HL-60/S4 treated with phorbol 12-myristate 13-acetate at 8.2 ng/mL for 4 days and 3 days (cell line): ENCODE results near the gene CHST13.

Source experiments
- in situ Hi-C: fragments of 300-500 bp; cut with MboI; formaldehyde crosslinking; loops from 2 replicates; pipeline ENCODE4 v1.15.0; 2022; ENCODE audit warnings: low sequenced_read_pairs

Gene CHST13

GRCh38 chr3:126487151-126487771 is 36.7 kb upstream of the CHST13 start:
- in situ Hi-C loops: no loop called here

DNA sequence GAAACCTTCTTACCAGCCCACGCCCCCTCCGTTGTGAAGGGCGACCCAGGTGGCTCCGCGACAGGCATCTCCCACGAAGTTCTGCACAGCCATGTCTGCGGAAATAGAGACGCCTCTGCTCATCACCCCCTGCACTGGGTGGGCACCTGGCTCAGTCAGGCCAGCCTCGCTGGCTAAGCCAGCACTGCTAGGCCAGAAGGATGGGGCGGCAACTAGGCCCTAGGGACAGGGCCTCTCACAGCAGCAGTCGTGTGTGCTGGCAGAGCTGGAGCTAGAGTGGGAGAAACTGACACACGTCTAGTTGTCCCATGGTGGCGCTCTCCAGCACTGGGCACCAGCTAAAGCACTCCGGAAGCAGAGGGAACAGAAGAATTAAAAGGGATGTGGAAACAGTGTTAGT is 35.8 kb upstream of the CHST13 start:
- in situ Hi-C loops: no loop called here

DNA sequence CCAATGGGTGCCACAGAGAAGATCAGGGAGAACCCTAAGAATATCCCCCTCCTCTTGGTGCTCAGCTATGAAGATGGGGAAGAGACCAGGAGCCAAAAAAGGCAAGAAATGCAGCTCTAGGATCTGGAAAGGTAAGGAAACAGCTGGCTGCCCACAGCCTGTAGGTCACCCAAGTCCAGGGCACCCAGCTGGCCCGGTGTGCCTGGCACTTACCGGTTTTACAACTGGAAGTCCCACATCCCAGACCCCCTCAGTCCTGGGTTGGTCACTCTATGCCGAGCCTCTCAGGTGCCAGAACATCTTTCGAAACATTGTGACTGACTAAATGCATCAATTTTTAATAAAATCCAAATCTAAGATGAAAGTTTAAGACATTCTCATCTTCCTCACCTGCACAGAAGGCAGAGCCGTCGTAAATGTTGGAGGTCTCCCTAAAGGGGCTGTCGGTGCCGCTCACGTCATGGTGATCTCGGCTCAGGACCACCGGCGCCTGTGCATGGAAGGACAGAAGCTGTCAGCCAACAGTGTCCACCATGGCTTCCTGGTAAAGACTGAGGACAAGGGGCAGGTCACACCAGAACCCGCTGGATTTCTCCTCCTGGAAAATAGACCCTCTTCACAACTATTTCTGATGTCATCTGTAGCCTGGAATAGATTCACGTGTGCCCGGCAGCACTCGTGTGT is 34.9 kb upstream of the CHST13 start:
- in situ Hi-C loops: no loop called here

DNA sequence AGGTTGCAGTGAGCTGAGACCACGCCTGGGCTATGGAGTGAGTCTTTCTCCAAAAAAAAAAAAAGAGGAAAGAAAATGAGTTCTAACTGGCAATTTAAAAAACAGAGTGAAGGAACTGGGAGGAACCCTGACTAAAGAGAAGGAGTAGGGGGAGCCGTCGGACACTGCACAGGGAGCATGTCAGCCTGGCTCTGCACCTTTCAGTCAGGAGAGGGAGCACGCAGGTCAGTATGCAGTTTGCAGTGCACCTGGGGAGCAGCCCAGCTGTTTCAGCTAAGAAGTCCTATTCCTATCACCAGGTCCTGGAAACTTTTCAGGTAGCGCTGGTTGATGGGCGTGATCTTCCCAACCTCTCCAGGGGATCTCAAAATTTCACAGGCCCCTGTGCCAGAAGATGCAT is 33.3 kb upstream of the CHST13 start:
- in situ Hi-C loops: no loop called here

- in situ Hi-C loops: no loop called here
These were observed 32.5 kb upstream of the CHST13 start for GRCh38 chr3:126491221-126492013.

- in situ Hi-C loops: no loop called here
These were observed 30.9 kb upstream of the CHST13 start for GRCh38 chr3:126493051-126493450.

DNA sequence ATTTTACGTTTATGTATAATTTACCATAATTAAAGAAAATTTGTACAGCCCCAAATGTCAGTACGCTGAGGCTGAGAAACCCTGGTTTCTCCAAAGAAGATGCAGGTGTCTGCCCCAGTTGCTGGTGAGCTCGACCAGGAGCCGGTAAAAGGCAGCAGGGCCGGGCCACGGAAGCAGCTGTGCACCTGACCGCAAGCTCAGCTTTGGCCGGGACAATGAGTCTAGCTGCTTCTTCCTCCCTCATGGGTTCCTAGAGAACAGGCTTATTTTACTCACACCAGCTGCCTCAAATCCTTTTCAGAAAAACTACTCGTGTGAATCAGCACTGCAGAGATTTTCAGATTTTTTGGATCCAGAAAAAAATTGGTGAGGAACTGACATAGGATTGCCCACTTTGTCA is 30.2 kb upstream of the CHST13 start:
- in situ Hi-C loops: no loop called here

DNA sequence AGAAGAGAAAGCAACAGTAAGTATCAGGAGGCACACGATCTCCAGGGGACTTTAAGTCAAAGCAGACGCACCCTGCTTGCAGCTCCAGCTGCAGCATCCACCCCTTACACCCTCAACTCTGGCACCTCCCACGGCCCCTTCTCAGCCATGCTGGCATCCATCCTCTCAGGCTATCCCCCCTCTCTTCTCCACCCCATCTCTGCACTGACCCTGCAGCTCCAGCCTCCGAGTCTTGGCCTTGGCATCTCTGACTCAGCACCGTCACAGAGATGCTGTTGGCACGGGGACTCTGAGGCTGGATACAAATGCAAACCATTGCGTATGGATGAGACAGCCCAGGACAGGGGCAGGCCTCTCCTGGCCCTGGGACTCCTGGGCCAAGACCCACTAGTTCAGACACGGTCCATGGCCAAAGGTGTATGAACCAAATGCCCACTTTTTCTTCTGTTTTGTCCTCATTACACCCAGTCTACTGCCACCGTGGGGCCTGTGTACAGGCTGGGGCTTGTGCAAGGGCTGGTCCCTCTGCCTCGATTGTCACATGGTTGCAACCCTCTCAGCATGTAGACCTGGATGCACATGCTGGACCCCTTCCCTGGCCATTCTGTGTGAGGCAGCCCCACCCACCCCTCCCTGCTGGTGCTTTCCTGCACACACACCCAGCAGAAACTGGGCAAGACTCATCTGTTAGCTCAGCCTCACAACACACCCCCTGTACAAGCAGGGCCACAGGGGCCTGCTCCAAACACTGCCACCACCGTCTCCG is 29.6 kb upstream of the CHST13 start:
- in situ Hi-C loops: no loop called here

- in situ Hi-C loops: no loop called here
These were observed 29.1 kb upstream of the CHST13 start for GRCh38 chr3:126494970-126495230.

- in situ Hi-C loops: no loop called here
These were observed 28.2 kb upstream of the CHST13 start for GRCh38 chr3:126495786-126496185.

- in situ Hi-C loops: no loop called here
These were observed 26.8 kb upstream of the CHST13 start for GRCh38 chr3:126496894-126497850.

DNA sequence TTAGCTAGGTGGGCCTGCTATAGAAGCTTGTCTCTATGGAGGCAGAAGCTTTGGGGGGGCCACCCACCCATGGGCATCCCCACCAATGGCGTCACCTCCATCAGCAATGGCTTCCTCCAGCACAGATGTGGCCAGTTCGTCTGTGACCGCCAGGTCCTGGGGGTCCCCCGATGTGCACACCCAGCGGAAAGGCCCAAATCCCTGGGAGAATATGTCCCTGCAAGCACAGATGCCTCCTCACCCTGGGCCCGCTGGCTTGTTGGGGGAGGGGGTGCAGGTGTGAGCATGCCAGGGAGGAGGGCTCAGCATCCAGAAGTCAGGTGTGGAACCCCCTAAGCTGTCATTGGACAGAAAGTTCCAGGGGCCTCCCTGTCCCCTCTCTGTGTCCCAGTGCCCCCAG is 26.0 kb upstream of the CHST13 start:
- in situ Hi-C loops: no loop called here

GRCh38 chr3:126498461-126498860 is 25.5 kb upstream of the CHST13 start:
- in situ Hi-C loops: no loop called here

- in situ Hi-C loops: no loop called here
These were observed 25.0 kb upstream of the CHST13 start for GRCh38 chr3:126498929-126499328.

DNA sequence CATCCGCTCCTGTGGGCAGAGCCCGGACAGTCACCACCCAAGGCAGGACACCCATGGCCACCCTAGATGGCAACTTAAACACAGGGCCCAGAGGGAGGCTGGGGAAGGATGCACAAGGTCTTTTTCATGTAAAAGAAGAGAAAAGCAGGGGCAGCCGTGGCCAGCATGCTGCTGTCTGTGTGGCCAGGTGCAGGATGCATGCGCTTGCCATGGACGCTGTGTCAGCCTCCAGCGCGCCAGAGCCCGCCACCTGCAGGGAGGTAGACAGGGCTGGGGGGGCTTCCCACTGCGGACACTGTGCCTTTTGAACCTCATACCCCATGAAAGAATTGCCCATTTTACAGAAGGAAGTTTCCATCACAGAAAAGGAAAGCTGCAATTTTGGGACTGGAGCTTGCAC is 24.6 kb upstream of the CHST13 start:
- in situ Hi-C loops: no loop called here

DNA sequence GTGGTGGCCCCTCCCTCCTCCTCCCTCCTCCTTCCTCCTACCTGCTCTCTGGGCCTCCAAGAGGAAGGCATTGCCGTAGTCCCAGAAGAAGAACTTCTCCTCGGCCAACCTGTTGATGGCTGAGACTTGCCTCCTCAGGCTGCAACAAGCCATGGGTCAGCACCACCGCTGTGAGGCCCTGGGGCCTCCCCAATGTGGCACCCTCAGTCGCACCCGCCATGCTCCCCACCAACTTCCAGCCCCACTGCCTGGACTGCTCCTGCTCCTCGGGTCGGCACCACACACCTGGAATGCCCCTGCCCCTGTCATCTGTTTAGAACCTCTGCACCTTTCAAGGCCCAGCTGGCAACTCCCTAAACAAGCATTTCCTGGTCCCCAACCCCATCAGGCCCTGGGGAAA is 23.9 kb upstream of the CHST13 start:
- in situ Hi-C loops: no loop called here

DNA sequence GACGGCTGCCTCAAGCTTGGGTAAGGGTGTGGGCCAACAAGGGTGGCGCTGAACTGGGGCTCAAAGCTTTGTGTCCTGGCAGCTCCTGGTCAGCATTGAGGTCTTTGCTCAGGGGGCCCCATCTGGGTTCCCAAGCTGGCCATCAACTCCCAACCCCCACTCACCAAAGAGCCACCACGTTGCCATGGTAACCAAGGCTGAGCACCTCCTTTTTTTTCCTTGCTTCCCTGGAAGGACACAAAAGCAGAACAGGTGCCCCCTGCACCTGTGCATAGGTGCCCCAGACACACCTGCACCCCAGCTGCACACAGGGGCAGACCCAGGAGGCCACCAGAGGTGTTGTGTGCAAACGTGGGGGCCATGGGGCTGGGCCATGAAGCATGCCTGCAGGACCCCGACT is 22.9 kb upstream of the CHST13 start:
- in situ Hi-C loops: no loop called here

GRCh38 chr3:126501736-126502135 is 22.2 kb upstream of the CHST13 start:
- in situ Hi-C loops: no loop called here

- in situ Hi-C loops: no loop called here
These were observed 21.3 kb upstream of the CHST13 start for GRCh38 chr3:126502656-126503055.

DNA sequence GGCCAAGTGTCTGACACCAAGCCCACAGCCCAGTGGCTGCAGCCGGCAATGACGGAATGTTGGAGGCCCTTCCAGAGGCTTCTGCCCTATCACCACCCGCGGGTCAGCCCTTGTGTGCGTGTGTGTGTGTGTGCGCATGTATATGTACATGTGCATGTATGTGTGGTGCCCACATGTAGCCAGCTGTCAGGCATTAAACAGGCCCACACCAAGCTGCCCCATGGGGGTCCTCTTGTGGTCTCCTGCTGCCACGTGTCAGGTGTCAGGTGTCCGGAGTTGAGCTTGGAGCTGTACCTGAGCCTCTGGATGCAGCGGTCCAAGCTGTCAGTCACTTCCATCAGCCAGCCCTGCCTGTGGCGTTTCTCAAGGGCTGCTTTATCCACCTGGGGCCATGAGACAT is 20.3 kb upstream of the CHST13 start:
- in situ Hi-C loops: no loop called here

DNA sequence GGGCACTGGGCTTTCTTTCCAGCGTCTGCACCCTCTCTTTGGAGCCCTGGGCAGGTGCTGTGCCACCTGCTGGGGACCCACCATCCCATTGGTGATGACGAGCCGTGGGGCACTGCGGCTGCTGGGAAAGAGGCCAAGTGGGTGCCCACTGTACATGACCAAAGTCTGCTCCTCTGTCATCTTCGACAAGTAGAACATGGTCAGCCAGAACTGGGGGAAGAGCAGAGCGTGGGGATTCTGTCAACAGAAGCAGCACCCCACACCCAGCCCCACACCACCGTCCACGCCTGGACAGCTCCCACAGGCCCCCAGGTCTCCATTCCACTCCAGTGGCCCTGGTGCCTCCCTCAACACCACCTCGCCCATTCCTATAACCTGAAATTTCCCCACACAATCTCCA is 16.1 kb upstream of the CHST13 start:
- in situ Hi-C loops: no loop called here
